HL-60 (cell line): Measurements from ENCODE around the gene ARIH1.
"Not testable (repeated sequence)": the region's sequence is repeated elsewhere in the genome, so short reads cannot be mapped to it uniquely, and the experiment has no call there.

Source experiments
- DNase-seq, 2 experiments: peaks; one replicate each; pipeline ENCODE4 v3.0.0-alpha.2; 2010 to 2020; ENCODE audit warnings: low read depth in 1 of 2, low spot score in 1 of 2
- H3K27ac ChIP-seq: fragments of 250-450 bp; sonication (Bioruptor Pico); replicated peaks from 2 replicates; pipeline ENCODE4 v1.5.1; 2020; ENCODE audit warnings: mild to moderate bottlenecking, moderate library complexity
- H3K27me3 ChIP-seq: fragments of 250-450 bp; sonication (Bioruptor Pico); 2 replicates; pipeline ENCODE4 v1.5.1; 2021; ENCODE audit warnings: mild to moderate bottlenecking, moderate library complexity; ENCODE audit not compliant: insufficient read depth, poor library complexity, severe bottlenecking
- H3K4me3 ChIP-seq: replicated peaks from 2 replicates; pipeline ENCODE4 v1.5.1; 2011; ENCODE audit warnings: mild to moderate bottlenecking, control low read depth, low read length; ENCODE audit not compliant: insufficient read depth
- CTCF ChIP-seq: IDR thresholded peaks from one replicate; pipeline ENCODE4 v1.5.1; 2011; ENCODE audit warnings: low read length, control low read depth, inconsistent platforms; ENCODE audit not compliant: insufficient read depth
- GABPA ChIP-seq: IDR thresholded peaks from 2 replicates; pipeline ENCODE4 v1.6.1; 2012; ENCODE audit warnings: low read depth
- POLR2AphosphoS5 ChIP-seq: IDR thresholded peaks from 2 replicates; pipeline ENCODE4 v1.6.1; 2012; ENCODE audit warnings: low read depth
- REST ChIP-seq: IDR thresholded peaks from 2 replicates; pipeline ENCODE4 v1.6.1; 2012; ENCODE audit warnings: low read depth; ENCODE audit not compliant: insufficient replicate concordance
- SPI1 ChIP-seq: IDR thresholded peaks from 2 replicates; pipeline ENCODE4 v1.6.1; 2012; ENCODE audit warnings: low read depth, mild to moderate bottlenecking, borderline replicate concordance

The ARIH1 gene

DNA sequence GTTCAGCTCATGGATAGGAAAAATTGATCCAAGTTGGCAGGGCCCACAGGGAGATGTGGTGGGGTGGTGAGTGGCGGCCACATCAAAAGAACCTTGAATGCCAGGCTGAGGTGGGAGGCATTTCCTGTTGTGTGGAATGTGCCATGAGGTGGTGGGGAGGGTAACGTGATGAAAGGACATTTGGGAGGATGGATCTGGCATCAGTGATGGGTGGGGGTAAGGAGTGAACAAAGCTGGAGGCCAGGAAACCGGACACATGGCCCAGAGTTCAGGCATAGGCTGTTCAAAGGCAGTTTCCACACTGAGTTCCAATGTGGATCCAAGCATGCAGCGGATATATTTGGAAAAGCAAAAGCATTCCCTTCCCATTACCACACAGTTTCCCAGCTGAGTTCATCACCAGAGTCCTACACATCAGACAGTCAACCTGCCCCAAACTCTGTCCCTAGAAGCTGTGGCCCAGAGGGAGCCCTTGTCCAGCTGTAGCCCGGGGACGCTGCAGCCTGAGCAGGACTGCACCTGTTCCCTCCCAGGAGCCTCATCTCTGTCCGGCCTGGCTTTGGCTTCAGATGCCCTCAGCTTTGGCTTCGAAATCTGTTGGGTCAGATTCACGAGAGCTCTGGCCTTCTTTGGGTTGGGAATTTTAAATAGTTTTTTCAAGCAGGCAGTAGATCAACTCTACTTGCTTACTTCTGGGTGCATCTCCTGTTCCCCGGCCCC is 142.5 kb downstream of the ARIH1 start:
- DNase-seq: no peak
- H3K4me3 ChIP-seq: no peak overlapping the region
- no peak overlapping the region for H3K27ac ChIP-seq
- no peaks in the 10 kb centered on the region for H3K27me3 ChIP-seq
- no peak for TF ChIP-seq GABPA
- TF ChIP-seq POLR2AphosphoS5: no peak
- no peak for TF ChIP-seq REST
- no peak for TF ChIP-seq CTCF
- TF ChIP-seq SPI1: no peak

GRCh38 chr15:72623854-72624253 is 149.7 kb downstream of the ARIH1 start:
- not testable (repeated sequence) for DNase-seq, H3K27ac ChIP-seq, H3K27me3 ChIP-seq, H3K4me3 ChIP-seq

- not testable (repeated sequence) for H3K27ac ChIP-seq, H3K27me3 ChIP-seq, DNase-seq, H3K4me3 ChIP-seq
Observed at GRCh38 chr15:72626153-72626552, 152.0 kb downstream of the ARIH1 start.

- H3K4me3 ChIP-seq, DNase-seq: not testable (repeated sequence)
Observed at GRCh38 chr15:72628249-72629067, 154.3 kb downstream of the ARIH1 start.

DNA sequence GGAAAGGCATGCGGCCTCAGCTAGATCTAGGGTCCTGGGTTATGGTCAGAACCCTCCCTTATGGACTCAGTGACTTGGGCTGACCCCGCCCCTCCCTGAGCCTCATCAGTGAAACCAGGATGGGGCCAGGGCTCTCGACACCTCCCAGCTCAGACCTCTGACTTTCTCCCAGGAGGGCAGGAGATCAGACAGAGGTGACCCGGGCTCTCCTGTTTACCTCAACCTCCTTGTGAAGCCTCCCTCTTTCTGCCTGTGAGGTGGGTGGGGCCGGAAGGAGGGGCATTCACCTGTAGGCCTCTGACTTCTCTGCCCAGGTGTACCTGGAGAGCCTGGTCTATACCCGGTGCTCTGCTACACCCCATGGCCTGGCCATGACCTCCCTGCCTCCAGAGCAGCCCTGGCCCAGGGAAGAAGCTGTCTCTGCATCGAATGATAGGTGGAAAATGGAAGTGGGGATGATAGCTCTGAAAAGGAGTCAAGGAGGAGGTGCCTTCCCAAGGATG is 155.0 kb downstream of the ARIH1 start:
- H3K27me3 ChIP-seq, H3K4me3 ChIP-seq, DNase-seq, H3K27ac ChIP-seq: not testable (repeated sequence)

More at GRCh38 chr15:72628249-72629067, 154.3 kb downstream of the ARIH1 start:
- not testable (repeated sequence) for H3K27ac ChIP-seq, H3K27me3 ChIP-seq

- H3K27ac ChIP-seq: not testable (repeated sequence)
- H3K4me3 ChIP-seq: peak overlapping the region; percentile 14; the same call in 1 of the 2 replicates
Observed at GRCh38 chr15:72636519-72637282, 162.6 kb downstream of the ARIH1 start.

DNA sequence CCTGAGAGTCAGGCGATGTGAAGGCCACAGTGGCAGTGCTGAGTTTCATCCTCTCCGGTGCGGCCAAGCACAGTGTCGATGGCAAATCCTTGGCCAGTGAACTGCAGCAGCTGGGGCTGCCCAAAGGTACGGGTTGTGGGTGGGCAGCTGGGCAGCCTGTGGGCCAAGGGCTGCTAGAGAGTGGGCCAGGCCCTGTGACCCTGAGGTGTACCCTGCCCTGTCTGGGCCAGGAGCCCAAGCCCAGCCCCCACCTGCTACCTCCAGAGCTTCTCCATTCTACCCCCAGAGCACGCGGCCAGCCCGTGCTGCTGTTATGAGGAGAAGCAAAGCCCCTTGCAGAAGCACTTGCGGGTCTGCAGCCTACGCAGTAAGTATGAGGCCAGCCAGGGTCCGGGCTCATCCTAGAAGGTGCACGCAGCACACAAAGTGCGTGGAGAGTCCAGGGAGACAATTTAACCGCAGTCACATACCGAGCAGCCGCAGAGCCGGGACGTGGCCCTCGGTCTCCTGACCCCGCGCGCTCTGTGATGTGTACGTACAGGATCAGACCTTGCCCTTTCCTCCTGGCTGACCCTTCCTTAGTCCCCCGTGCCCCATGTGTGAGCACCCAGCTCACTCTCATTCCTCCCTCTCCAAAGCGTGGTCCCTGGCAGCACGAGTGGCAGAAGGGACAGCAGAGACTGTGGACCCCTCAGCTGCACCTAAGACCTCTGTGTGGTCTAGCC is 165.8 kb downstream of the ARIH1 start:
- DNase-seq, H3K27ac ChIP-seq, H3K4me3 ChIP-seq, H3K27me3 ChIP-seq: not testable (repeated sequence)

More at GRCh38 chr15:72636519-72637282, 162.6 kb downstream of the ARIH1 start:
- H3K27me3 ChIP-seq: not testable (repeated sequence)
- DNase-seq: peak; percentile 32 to 70

- DNase-seq, H3K27ac ChIP-seq, H3K27me3 ChIP-seq, H3K4me3 ChIP-seq: not testable (repeated sequence)
Observed at GRCh38 chr15:72642271-72642670, 168.1 kb downstream of the ARIH1 start.

- H3K27me3 ChIP-seq, H3K27ac ChIP-seq, DNase-seq, H3K4me3 ChIP-seq: not testable (repeated sequence)
Observed at GRCh38 chr15:72648631-72649253, 174.6 kb downstream of the ARIH1 start.
